NCI-H524 (cell line): ENCODE results near the gene CEP250.
A peak's percentile ranks its signal among the peaks of the same experiment; 100 is the strongest.
"Not testable (repeated sequence)": the region's sequence is repeated elsewhere in the genome, so short reads cannot be mapped to it uniquely, and the experiment has no call there.

Experiments used
- DNase-seq, 2 experiments: peaks; one replicate each; lab custom pipeline; 2025; lab: John Stamatoyannopoulos, UW

The CEP250 gene

GRCh38 chr20:35529552-35529951 is 74.2 kb downstream of the CEP250 start, which contains the start of gene C20orf173:
Gene C20orf173, minus strand, starts transcription at chr20:35529652. Its CDS starts 279 bp downstream, at chr20:35529373.
- DNase-seq: no peak

- peak; percentile 98 to 100 for DNase-seq
Measured at GRCh38 chr20:35539756-35540212, 84.4 kb downstream of the CEP250 start.

GRCh38 chr20:35541118-35541782 is 85.9 kb downstream of the CEP250 start:
- peak in 1 of 2 experiments; percentile 38 for DNase-seq

- peak; percentile 97 to 98 for DNase-seq
Measured at GRCh38 chr20:35541783-35542662, 86.6 kb downstream of the CEP250 start, which contains the start of gene ERGIC3. Gene ERGIC3, plus strand, starts transcription at chr20:35542078. Its CDS starts 20 bp downstream, at chr20:35542098.

GRCh38 chr20:35542990-35543389 is 87.6 kb downstream of the CEP250 start:
- no peak for DNase-seq

GRCh38 chr20:35544436-35544835 is 89.0 kb downstream of the CEP250 start:
- no peak for DNase-seq

- not testable (repeated sequence) for DNase-seq
Measured at GRCh38 chr20:35544941-35545340, 89.5 kb downstream of the CEP250 start.

GRCh38 chr20:35546127-35546526 is 90.7 kb downstream of the CEP250 start:
- DNase-seq: no peak

- DNase-seq: peak; percentile 86 to 92
Measured at GRCh38 chr20:35547329-35547728, 91.9 kb downstream of the CEP250 start.

GRCh38 chr20:35551503-35551902 is 96.1 kb downstream of the CEP250 start:
- no peak for DNase-seq

GRCh38 chr20:35552914-35553313 is 97.5 kb downstream of the CEP250 start:
- no peak for DNase-seq

- DNase-seq: not testable (repeated sequence)
Measured at GRCh38 chr20:35555461-35555860, 100.1 kb downstream of the CEP250 start.

GRCh38 chr20:35555951-35556645 is 100.7 kb downstream of the CEP250 start:
- no peak for DNase-seq

- no peak for DNase-seq
Measured at GRCh38 chr20:35556871-35557270, 101.5 kb downstream of the CEP250 start.

- no peak for DNase-seq
Measured at GRCh38 chr20:35558451-35558850, 103.1 kb downstream of the CEP250 start.

GRCh38 chr20:35559042-35559693 is 103.8 kb downstream of the CEP250 start:
- DNase-seq: no peak

- no peak for DNase-seq
Measured at GRCh38 chr20:35560105-35560511, 104.7 kb downstream of the CEP250 start.

GRCh38 chr20:35560541-35560940 is 105.1 kb downstream of the CEP250 start:
- DNase-seq: no peak

- DNase-seq: peak; percentile 88 to 93
Measured at GRCh38 chr20:35561268-35561667, 105.9 kb downstream of the CEP250 start.

- no peak for DNase-seq
Measured at GRCh38 chr20:35561671-35562070, 106.3 kb downstream of the CEP250 start.

- DNase-seq: no peak
Measured at GRCh38 chr20:35562541-35563110, 107.2 kb downstream of the CEP250 start.
